HUES6 (cell line): ENCODE results near the gene YY1AP1.
"Not testable (repeated sequence)": the region's sequence is repeated elsewhere in the genome, so short reads cannot be mapped to it uniquely, and the experiment has no call there.

Experiments
- H3K27ac ChIP-seq: 2 replicates; pipeline ENCODE4 v1.7.0; 2013; ENCODE audit warnings: low read depth, mild to moderate bottlenecking, low read length, inconsistent platforms
- H3K27me3 ChIP-seq: 2 replicates; pipeline ENCODE4 v1.6.1; 2013; ENCODE audit warnings: low read length; ENCODE audit not compliant: control insufficient read depth, insufficient read depth
- H3K36me3 ChIP-seq: 2 replicates; pipeline ENCODE4 v1.6.1; 2013; ENCODE audit warnings: low read length; ENCODE audit not compliant: control insufficient read depth, insufficient read depth
- H3K4me1 ChIP-seq: 2 replicates; pipeline ENCODE4 v1.6.1; 2013; ENCODE audit warnings: low read length; ENCODE audit not compliant: control insufficient read depth, insufficient read depth
- H3K4me3 ChIP-seq: 2 replicates; pipeline ENCODE4 v1.5.1; 2013; ENCODE audit warnings: low read depth, low read length
- H3K9ac ChIP-seq: one replicate; pipeline ENCODE4 v1.6.1; 2013; ENCODE audit warnings: mild to moderate bottlenecking, low read length
- H3K9me3 ChIP-seq: 2 replicates; pipeline ENCODE4 v1.6.1; 2013; ENCODE audit warnings: low read depth, low read length; ENCODE audit not compliant: control insufficient read depth, insufficient read depth

Gene YY1AP1

DNA sequence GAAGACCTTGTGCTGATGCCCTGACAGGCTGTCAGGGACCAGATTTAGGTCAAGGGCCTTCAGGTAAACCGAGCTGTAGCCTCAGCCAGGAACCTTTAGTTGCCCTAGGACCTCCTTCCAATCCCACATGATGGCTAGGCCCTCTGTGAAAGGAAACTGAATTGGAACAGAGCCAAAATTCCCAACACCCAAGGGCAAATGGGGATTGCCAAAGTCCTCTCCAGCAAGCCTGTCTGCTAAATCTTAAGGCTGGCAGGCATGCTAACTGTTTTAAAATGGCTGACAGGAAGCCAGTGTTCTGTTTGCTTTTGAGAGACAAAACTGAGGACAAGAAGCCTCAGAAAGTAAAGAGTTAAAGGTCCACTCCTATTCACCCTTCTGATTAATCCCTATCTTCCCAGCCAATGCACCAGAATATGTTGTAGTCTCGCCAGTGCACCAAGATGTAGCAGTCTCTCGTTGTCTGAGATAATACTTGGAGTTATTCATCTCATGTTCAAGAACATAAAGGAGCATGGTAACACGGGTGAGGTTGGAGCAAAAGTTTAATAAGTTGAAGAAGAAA, 43.5 kb downstream of the YY1AP1 start:
- Histone ChIP-seq H3K36me3 (peaks cover 4% of the 10 kb centered on the region; the same call in 1 of the 2 replicates), H3K9ac (no peak overlapping the region), H3K4me3 (no peak overlapping the region), H3K27me3 (no peaks in the 10 kb centered on the region), H3K4me1 (peaks cover 3% of the 10 kb centered on the region), H3K9me3 (peaks cover 51% of the 10 kb centered on the region), H3K27ac (no peak overlapping the region)

DNA sequence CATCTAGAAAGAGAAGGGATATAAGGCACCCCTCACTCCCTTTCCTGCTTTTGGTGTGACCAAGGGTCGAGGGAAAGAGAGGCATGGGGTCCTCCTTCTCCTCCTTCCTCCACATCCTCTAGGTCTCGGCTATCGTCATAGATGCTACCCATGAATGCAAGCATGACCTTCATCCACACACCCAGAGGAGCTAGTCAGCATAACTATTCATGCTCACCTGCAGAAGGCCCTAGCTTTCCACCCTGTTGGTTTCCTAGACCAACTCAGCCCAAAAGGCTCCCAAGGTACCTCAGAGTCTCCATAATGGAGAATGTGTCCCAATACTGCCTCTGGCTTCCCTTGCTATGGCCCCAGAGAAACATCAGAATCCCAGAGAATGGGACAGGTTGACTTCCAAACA, 45.3 kb downstream of the YY1AP1 start:
- Histone ChIP-seq H3K4me3 (no peak overlapping the region), H3K27ac (no peak overlapping the region), H3K9me3 (peaks cover 58% of the 10 kb centered on the region), H3K4me1 (no peaks in the 10 kb centered on the region), H3K9ac (no peak overlapping the region), H3K27me3 (no peaks in the 10 kb centered on the region), H3K36me3 (peaks cover 4% of the 10 kb centered on the region; the same call in 1 of the 2 replicates)

DNA sequence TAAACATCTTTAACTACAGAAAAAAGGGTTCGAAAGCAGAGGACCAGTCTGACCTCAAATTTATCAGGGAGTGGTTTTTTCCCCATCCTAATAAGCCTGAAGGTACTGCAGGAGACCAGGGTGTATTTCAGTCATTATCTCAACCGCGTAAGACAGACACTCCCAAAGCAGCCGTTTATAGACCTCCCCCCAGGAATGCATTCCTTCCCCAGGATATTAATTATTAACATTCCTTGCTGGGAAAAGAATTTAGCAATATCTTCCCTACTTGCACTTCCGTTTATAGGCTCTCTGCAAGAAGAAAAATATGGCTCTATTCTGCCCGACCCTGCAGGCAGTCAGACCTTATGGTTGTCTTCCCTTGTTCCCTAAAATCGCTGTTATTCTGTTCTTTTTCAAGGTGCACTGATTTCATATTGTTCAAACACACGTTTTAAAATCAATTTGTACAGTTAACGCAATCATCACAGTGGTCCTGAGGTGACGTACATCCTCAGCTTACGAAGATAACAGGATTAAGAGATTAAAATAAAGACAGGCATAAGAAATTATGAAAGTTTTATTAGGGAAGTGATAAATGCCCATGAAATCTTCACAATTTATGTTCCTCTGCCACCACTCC, 45.9 kb downstream of the YY1AP1 start:
- H3K9ac ChIP-seq, H3K27me3 ChIP-seq, H3K36me3 ChIP-seq, H3K4me3 ChIP-seq, H3K27ac ChIP-seq, H3K4me1 ChIP-seq: not testable (repeated sequence)
- H3K9me3 ChIP-seq, result peaks cover 58% of the 10 kb centered on the region

DNA sequence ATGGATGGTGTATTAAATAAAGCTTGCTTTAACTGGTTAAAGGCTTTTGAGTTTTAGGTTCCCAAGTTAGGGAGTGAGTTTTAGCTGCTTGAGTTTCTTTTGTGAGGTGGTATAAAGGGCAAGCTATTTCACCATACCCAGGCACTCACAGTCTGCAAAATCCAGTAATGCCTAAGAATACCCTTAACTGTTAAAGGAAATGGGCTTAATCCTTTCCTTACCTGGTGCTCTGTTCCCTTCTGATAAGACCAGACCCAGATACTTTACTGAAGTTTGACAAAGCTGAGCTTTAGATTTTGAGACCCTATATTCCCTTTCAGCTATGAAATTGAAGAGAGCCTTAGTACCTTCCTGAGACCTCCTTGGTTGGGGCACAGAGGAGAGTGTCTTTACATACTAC, 48.2 kb downstream of the YY1AP1 start:
- no peak overlapping the region for H3K9ac ChIP-seq
- no peak overlapping the region for H3K4me3 ChIP-seq
- peaks cover 12% of the 10 kb centered on the region for H3K4me1 ChIP-seq
- H3K36me3 ChIP-seq, result peaks cover 4% of the 10 kb centered on the region; the same call in 1 of the 2 replicates
- H3K9me3 ChIP-seq, result peaks cover 58% of the 10 kb centered on the region
- no peak overlapping the region for H3K27ac ChIP-seq
- H3K27me3 ChIP-seq, result no peaks in the 10 kb centered on the region

DNA sequence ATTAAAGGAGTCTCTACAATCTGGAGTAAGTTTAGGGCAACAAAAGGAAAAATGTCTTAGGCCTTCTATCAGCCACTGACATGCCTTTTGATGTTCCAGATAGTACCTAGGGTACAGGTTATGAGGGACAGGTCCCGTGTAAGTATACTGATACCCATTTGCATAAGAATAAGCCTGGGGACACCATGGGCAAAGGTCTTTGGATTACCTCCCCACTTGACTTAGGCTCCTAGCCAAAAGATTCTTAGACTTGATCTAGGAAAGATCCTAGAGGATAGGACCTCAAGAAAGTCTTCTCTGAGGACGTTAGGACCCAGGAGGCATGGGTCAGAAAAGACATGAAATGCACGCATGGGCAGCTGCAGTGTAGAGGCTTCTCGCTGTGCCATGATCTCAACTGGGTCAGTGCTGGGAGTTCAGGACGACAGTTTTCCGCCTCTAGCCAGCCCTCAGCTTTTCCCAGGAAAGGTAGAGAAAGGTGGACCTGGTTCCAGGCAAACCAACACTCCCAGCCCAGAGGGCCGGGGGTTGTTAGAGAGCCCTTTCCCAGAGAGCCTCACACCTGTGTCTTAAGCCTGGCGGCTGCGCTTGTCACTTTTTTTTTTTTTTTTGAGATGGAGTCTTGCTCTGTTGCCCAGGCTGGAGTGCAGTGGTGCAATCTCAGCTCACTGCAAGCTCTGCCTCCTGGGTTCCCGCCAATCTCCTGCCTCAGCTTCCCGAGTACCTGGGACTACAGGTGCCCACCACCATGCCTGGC, 52.0 kb downstream of the YY1AP1 start:
- Histone ChIP-seq H3K4me3 (no peak overlapping the region), H3K36me3 (no peaks in the 10 kb centered on the region), H3K4me1 (peaks cover 12% of the 10 kb centered on the region), H3K27me3 (no peaks in the 10 kb centered on the region), H3K27ac (peak overlapping the region; percentile 80; the same call in 1 of the 2 replicates), H3K9me3 (peaks cover 24% of the 10 kb centered on the region), H3K9ac (peak overlapping the region; percentile 3)

DNA sequence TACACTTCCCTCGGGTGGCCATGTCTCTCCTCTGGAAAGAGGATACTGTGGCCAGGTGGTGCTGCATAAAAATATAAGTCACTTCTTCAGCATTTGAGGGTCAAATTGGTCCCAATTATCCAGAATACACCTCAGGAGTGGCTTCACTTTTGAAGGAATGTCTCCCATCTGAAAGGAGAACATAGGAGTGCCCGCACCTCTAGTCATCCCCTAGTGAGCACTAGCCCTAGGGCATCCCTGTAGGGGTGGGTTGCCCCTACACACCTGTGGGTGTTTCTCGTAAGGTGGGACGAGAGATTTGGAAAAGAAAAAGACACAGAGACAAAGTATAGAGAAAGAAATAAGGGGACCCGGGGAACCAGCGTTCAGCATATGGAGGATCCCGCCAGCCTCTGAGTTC, 62.1 kb downstream of the YY1AP1 start:
- not testable (repeated sequence) for H3K4me3 ChIP-seq, H3K9ac ChIP-seq, H3K27me3 ChIP-seq, H3K4me1 ChIP-seq, H3K36me3 ChIP-seq
- Histone ChIP-seq H3K9me3 (peaks cover 33% of the 10 kb centered on the region), H3K27ac (peak overlapping the region; percentile 51; the same call in 1 of the 2 replicates)

DNA sequence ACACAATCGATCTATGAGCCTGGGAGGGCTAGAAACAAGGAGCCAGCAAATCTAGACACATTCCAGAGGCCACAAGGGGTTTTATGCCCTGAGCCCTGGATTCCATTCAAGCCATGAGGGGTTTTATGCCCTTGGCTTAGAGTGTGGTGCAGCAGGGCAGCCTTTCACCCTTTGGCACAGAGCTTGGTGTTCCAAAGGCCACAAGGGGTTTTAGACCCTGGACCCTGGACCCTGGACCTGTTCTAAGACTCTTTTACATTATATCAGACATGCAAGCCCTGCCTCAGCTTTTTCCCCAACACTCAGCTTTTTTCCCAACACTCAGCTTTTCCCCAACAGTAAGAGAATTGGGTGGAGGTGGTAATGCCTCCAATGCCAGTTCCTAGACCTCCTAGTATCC, 65.2 kb downstream of the YY1AP1 start:
- H3K27ac ChIP-seq, result no peak overlapping the region
- H3K27me3 ChIP-seq, result no peaks in the 10 kb centered on the region
- peaks cover 6% of the 10 kb centered on the region; the same call in 1 of the 2 replicates for H3K4me1 ChIP-seq
- H3K36me3 ChIP-seq, result peaks cover 2% of the 10 kb centered on the region; the same call in 1 of the 2 replicates
- no peak overlapping the region for H3K4me3 ChIP-seq
- H3K9ac ChIP-seq, result no peak overlapping the region
- H3K9me3 ChIP-seq, result peaks cover 33% of the 10 kb centered on the region

DNA sequence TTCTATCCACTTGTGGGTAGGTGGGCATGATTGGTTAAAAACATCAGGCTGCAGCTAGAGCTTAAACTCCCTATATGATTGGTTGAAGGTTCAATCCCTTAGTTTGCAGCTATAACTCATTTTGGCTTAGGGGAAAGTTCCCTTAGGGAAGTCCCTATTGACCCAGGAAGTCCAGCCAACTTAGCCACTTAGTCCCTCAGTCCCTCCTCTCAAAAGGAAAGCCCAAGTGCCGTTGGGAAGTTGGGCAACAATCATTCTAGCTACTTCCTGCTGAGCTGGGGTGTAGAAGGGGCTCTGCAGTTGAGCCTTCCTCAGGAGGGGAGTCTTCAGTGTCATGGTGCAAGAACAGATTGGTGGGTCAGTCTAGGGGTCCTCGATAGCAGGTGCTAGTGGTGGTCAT, 66.4 kb downstream of the YY1AP1 start:
- H3K36me3 ChIP-seq, result peaks cover 2% of the 10 kb centered on the region; the same call in 1 of the 2 replicates
- no peaks in the 10 kb centered on the region for H3K27me3 ChIP-seq
- H3K27ac ChIP-seq, result no peak overlapping the region

DNA sequence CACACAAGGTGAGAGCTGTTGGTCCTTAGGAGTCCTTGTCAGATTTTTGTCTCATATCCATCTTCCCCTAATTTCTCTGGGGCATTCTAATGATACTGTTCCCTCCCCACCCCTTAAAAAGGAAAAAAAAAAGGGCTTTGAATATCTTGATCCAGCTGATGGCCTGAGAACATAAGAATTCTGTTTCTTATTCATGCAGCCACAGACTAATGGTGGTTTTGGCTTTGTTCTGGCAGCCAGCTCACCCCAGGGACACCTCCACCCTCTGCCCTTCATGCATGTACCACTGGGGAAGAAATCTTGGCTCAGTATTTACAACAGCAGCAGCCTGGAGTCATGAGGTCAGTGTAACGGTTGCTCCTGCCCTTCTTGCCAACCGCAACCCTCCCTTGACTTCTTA, 75.3 kb downstream of the YY1AP1 start:
- H3K27me3 ChIP-seq, H3K9ac ChIP-seq, H3K27ac ChIP-seq, H3K9me3 ChIP-seq, H3K4me1 ChIP-seq, H3K4me3 ChIP-seq: not testable (repeated sequence)
- peaks cover 18% of the 10 kb centered on the region for H3K36me3 ChIP-seq

More for the DNA sequence above, 66.4 kb downstream of the YY1AP1 start:
- Histone ChIP-seq H3K4me3 (no peak overlapping the region), H3K9me3 (peaks cover 33% of the 10 kb centered on the region), H3K9ac (no peak overlapping the region), H3K4me1 (peaks cover 6% of the 10 kb centered on the region; the same call in 1 of the 2 replicates)

DNA sequence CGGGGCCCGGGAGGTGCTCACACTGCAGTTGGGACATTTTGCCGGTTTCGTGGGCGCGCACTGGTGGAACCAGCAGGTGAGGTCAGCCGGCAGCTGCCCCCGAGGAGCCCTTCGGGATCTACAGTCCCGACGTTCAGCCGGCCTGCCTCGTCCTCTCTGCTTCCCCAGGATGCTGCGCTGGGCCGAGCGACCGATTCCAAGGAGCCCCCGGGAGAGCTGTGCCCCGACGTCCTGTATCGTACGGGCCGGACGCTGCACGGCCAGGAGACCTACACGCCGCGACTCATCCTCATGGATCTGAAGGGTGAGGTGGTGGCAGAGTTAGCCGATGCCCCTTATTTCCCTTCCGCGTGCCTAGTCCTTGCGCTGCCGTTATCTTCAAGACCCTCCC, 78.3 kb downstream of the YY1AP1 start:
- Histone ChIP-seq H3K36me3 (peaks cover 18% of the 10 kb centered on the region), H3K4me3 (peak overlapping the region; percentile 77), H3K9ac (peak overlapping the region; percentile 50)
- not testable (repeated sequence) for H3K9me3 ChIP-seq, H3K27me3 ChIP-seq, H3K27ac ChIP-seq, H3K4me1 ChIP-seq
